NCI-H82 (cell line): ENCODE results near the gene LRRC23.
"Not testable (repeated sequence)": the region's sequence is repeated elsewhere in the genome, so short reads cannot be mapped to it uniquely, and the experiment has no call there.

ENCODE experiments used
- DNase-seq: peaks from one replicate; lab custom pipeline; 2025; lab: John Stamatoyannopoulos, UW

The LRRC23 gene

GRCh38 chr12:6872073-6873048 lies 32.3 kb upstream of the LRRC23 start:
- DNase-seq, result peak; percentile 92

DNA sequence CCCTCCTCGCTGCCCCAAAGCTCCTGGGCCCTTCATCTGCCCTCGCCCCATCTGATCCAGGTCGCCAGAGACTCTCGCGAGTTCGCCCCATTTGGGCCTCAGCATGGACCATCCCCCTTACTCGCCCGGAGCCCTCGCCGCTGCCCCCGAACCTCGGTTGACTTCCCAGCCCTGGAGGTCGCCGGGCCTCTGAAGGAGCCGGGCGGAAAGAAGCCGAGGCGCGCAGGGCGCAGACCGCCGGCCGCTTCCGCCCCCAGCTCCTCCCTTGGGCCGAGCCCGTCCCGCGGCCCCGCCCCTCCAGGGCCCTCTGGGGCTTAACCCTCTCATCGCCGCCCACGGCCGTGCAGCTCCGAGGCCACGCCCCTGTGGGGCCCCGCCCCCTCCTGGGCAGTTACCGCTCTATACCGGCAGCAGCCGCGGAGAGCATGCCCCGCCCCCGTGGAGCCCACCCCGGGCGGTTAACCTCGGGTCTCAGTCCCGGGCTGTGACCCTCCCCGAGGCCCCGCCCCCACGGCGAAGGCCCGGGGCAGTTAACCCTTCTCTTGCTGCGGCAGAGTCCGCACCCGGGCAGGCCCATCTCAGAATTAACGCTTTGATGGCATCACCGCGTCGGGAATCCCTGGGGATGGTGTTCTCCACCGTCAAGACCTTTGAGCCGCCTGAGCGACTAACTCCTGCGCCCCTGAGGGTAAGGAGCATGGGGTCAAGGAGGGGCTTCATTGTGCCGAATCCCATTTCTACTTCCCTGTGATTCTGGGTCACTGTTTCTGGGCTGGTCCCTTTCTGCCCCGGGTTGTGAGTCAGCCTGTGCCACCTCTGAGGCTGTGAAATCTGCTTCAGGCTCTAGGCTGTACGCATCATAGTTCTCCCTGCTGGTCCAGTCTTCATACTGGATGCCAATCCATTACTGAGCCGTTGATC lies 31.3 kb upstream of the LRRC23 start, which contains the start of gene SPSB2:
Gene SPSB2, minus strand, starts transcription at position 210 of the 921 bp plus-strand sequence. CDS start 402 bp downstream, outside the sequence.
- DNase-seq, result peak; percentile 99

DNA sequence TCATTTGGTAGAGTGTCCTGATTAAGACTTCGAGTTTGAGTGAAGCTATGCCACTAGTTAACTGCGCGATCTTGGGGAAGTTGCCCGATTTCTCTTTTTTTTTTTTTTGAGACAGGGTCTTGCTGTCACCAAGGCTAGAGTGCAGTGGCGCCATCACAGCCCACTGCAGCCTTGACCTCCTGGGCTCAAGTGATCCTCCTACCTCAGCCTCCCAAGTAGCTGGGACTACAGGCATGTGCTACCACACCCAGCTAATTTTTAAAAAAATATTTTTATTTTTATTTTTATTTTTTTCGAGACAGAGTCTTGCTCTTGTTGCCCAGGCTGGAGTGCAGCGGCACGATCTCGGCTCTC lies 30.6 kb upstream of the LRRC23 start:
- not testable (repeated sequence) for DNase-seq

DNA sequence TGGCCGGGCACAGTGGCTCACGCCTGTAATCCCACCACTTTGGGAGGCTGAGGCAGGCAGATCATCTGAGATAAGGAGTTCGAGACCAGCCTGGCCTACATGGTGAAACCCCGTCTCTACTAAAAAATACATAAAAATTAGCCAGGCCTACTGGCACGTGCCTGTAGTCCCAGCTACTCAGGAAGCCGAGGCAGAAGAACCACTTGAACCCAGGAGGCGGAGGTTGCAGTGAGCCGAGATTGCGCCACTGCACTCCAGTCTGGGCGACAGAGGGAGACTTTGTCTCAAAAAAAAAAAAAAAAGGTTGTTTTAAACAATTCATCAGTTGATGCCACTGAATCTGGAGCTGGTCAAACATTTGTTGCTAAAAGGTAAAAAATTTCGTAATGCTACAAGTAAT lies 24.8 kb upstream of the LRRC23 start:
- DNase-seq, result not testable (repeated sequence)

DNA sequence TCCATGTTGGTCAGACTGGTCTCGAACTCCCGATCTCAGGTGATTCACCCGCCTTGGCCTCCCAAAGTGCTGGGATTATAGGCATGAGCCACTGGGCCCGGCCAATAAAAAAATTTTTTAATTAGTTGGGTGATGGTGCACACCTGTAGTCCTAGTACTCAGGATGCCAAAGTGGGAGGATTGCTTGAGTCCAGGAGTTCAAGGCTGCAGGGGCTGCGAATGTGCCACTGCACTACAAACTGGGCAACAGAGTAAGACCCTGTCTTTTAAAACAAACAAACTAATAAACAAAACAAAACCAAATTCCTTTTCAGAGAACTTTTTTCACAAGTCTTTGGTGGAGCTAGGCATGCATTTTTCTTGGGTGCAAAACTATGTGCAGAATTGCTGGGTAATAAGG lies 21.4 kb upstream of the LRRC23 start:
- DNase-seq, result no peak

DNA sequence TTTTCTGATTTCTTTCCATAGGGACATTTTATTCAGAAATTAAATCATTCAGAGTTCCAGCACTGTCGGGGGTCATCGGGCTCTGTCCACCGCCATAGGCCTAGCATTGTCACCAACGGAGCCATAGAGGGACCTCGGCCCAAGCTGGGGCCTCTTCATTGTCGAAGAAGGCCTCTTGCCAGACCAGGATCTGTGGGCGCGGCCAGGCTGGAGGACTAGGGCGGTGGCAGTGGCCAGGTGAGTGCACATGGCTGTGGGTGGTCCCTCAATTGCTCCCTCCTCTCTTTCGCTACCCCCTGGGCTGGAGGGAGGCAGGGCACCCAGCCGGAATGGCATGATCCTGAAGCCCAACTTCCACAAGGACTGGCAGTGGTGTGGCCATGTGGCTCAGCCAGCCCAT lies 20.9 kb upstream of the LRRC23 start:
- no peak for DNase-seq

DNA sequence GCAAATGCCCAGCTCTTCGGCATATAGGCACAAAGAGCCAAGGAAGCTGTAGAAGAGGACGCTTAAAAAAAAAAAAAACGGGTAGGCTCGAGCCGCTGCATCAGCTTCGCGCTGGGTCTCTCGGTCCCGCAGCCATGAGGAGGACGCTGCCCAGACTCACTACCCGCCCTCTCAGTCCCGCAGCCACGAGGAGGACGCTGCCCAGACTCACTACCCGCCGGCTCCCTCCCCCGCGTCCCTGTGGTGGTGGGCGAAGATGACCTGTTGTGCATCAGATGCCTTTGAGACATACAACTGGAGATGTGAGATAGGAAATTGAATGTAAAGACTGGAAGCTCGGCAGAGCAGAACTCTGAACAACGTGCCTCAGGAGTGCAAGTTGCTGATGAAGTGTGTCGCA lies 20.1 kb upstream of the LRRC23 start:
- DNase-seq, result no peak

GRCh38 chr12:6886206-6886999 lies 18.2 kb upstream of the LRRC23 start:
- peak; percentile 71 for DNase-seq

DNA sequence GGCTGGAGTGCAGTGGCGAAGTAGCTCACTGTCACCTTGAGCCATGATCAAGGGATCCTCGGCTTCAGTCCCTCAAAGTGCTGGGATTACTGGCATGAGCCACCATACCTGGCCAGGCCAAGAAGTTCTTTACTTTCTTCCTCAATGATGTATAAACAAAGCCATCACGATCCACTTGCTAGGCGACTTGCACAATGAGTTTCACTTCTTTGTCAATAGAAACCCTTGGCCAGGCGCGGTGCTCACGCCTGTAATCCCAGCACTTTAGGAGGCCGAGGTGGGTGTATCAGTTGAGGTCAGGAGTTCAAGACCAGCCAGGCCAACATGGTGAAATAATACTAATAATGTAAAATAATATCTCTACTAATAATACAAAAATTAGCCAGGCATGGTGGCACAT lies 17.2 kb upstream of the LRRC23 start:
- no peak for DNase-seq

- no peak for DNase-seq
Observed at GRCh38 chr12:6888360-6888759, 16.3 kb upstream of the LRRC23 start.

GRCh38 chr12:6888794-6889193 lies 15.8 kb upstream of the LRRC23 start:
- not testable (repeated sequence) for DNase-seq

- DNase-seq, result not testable (repeated sequence)
Observed at GRCh38 chr12:6889775-6890573, 14.6 kb upstream of the LRRC23 start.

- DNase-seq, result peak; percentile 98
Observed at GRCh38 chr12:6890789-6891645, 13.6 kb upstream of the LRRC23 start.

GRCh38 chr12:6891646-6892001 lies 13.0 kb upstream of the LRRC23 start:
- no peak for DNase-seq

GRCh38 chr12:6892683-6893082 lies 11.9 kb upstream of the LRRC23 start:
- DNase-seq, result not testable (repeated sequence)

- no peak for DNase-seq
Observed at GRCh38 chr12:6894321-6894720, 10.3 kb upstream of the LRRC23 start.

- no peak for DNase-seq
Observed at GRCh38 chr12:6896846-6897435, 7.7 kb upstream of the LRRC23 start.

DNA sequence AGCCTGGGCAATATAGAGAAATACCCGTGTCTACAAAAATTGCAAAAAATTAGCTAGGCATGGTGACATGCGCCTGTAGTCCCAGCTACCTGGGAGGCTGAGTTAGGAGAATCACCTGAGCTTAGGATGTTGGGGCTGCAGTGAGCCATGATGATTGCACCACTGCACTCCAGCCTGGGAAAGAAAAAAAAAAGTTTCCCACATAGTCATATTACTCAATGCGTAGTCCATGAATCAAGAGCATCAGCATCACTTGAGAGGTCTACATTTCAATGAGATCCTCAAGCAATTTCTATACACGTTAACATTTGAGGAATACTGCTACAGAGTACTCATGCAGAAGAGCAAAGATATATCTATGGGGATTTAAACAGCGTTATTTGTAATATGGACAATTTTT lies 5.2 kb upstream of the LRRC23 start:
- no peak for DNase-seq

DNA sequence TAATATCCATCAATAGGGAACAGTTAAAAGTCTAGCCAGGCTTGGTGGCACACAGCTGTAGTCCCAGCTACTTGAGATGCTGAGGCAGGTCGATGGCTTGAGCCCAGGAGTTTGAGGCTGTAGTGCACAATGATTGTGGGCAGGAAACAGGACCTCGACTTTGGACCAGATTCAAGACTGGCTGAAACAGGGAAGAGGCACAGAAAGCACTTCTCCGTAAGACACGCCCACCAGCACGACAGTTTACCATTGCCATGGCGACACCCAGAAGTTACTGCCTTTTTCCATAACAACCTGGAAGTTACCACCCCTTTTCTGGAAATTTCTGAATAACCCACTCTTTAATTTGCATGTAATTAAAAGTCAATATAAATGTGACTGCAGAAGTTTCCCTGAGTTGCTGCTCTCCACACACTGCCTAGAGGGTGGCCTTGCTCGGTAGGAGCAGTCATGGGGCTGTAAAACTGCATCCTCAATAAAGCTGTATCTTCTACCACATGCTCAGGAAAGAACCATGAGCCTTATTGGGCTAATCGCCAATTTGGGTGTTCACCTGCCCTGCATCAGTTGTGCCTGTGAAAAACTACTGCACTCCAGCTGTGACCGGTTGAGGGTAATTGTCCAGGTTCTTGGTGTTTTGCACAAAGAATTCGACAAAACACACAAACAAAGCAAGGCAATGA lies 4.6 kb upstream of the LRRC23 start:
- DNase-seq, result no peak
